ENCODE measurements around the gene ZBTB47.

ZBTB47 gene

GRCh38 chr3:42666577-42666998 lies 13.1 kb downstream of the ZBTB47 start:
- no peak for DNase-seq

- DNase-seq = no peak
Observed at GRCh38 chr3:42667096-42667522, 13.6 kb downstream of the ZBTB47 start.

DNA sequence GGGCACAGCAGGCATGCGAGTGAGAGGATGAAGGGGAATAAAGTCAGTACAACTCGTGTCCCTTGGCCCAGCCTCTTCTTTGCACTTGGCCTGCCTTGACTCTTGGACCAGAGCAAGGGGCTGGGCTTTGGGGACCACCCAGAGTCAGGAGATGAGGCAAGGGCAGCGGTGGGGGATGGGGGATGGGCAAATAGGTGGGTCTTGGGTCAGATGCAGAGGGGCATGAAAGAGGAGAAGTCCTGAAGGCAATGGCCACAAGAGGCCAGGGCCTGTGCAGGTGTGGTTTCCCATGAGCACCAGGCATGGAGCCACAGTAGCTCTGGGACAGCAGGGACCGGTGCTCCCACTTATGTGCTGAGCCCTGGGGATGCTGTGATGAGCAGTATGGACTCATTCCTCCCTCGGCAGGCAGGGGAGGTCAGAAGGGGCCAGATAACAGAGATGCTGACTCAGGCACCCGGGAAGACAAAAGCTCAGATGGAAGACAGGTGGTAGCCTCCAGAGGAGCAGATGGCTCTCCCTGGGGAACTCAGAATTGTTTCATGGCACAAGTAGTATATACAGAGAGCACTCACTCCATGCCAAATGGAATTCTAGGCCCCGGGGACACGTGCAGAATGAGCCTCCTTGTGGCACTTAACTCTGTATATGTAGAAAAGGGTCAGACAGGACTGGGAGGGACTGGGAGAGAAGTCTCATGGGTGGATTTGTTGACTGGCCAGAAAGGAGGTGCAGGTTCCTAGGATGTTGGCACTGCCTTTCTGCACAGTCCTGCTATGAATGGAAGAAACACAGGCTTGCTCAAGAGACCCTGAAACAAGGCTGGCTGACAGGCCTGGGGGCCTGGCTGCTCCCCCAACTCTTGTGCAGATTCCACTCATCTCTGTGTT lies 14.3 kb downstream of the ZBTB47 start:
- DNase-seq = no peak

DNA sequence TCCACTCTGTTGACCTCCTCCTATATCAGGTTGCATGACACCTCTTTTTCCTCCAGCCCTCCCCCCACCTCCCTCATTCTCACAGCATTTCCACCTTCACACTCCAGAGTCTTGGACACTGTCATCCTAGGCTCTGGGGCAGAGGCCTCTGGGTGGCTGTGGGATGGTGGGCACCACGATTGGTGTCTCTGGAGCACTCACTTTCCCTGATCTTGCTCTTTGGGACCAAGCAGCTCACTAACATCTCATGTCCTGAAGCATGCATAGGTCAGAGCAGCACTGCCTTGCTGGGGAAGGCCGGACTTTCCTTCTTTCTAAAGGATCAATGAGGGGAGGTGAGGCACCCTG lies 14.9 kb downstream of the ZBTB47 start:
- no peak for DNase-seq

- DNase-seq = no peak
Observed at GRCh38 chr3:42668793-42669217, 15.3 kb downstream of the ZBTB47 start.

DNA sequence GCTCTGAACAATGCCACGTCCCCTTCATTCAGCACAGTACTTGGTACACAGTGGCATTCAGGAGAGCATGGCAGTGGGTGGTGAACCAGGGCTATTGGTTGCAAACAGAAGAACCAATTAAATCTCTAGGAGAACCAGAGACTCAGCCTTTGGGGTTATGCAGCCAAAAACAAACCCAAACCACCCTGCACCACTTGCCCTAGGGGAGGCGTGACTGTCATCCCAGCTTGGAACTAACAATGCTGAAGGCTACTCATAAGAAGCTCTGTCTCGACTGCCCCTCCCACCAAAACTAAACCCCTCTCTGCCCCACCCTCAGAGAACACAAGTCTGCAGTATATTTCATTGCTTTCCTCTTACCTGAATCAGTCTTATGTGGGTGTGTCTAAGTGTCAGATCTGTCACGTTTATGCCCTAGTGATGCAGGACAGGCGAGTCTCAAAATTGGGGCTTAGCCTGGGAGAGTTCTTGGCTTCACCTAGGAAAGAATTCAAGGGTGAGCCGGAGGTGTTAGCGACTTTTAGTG lies 16.6 kb downstream of the ZBTB47 start:
- no peak for DNase-seq

GRCh38 chr3:42670670-42671069 lies 17.2 kb downstream of the ZBTB47 start:
- no peak for DNase-seq

DNA sequence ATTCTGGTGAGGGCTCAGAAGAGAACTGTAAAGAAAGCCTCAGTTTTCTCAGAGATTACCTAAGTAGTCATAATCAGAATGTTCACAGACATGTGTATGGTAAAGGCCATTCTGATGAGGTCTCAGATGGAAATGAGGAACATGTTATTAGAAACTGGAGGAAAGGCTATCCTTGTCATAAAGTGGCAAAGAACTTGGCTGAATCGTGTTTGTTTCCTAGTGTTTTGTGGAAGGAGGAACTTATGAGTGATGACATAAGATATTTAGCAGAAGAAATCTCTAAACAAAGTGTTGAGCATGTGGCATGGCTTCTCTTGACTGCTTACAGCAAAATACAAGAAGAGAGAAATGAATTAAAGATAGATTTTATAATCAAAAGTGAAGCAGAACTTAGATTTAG lies 19.0 kb downstream of the ZBTB47 start:
- no peak for DNase-seq

GRCh38 chr3:42673082-42673481 lies 19.6 kb downstream of the ZBTB47 start:
- no peak for DNase-seq

DNA sequence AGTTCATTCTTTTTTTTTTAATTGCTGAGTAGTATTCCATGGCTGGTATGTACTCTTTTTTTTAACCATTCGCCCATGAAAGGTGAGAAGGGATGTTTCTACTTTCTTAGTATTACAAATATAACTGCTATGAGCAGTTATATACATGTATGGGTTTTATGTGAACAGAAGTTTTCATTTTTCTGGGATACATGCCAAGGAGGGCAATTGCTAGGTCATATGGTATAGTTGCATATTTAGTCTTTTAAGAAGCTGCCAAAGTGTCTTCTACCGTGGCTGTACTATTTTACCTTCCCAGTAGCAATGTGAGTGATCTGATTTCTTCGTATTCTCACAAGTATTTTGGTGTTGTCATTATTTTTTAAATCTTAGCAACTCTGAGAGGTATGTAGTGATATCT lies 20.6 kb downstream of the ZBTB47 start:
- no peak for DNase-seq

GRCh38 chr3:42675909-42676308 lies 22.4 kb downstream of the ZBTB47 start:
- no peak for DNase-seq

DNA sequence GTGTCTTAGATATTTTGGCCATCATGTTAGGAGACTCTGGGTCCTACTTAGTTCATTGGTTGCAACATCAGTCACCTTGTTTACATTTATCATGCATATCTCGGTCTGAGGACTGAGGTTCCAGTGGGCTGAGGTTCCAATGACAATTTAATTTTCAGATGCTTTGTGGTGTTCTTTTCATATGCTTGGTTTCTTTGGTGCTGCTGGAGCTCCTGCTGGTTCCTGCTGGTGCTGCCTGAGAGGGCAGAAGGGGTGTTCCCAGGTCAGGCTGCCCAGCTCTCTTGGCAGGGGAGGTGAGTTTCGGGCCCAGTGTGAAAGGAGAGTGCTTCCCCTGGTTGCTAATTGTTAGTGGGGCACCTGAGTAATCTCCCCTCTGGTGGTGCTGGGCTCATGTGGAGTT lies 24.9 kb downstream of the ZBTB47 start:
- DNase-seq = no peak

GRCh38 chr3:42680271-42680670 lies 26.8 kb downstream of the ZBTB47 start:
- DNase-seq = no peak

GRCh38 chr3:42680806-42681205 lies 27.3 kb downstream of the ZBTB47 start:
- no peak for DNase-seq

GRCh38 chr3:42681361-42682038 lies 28.0 kb downstream of the ZBTB47 start:
- no peak for DNase-seq

DNA sequence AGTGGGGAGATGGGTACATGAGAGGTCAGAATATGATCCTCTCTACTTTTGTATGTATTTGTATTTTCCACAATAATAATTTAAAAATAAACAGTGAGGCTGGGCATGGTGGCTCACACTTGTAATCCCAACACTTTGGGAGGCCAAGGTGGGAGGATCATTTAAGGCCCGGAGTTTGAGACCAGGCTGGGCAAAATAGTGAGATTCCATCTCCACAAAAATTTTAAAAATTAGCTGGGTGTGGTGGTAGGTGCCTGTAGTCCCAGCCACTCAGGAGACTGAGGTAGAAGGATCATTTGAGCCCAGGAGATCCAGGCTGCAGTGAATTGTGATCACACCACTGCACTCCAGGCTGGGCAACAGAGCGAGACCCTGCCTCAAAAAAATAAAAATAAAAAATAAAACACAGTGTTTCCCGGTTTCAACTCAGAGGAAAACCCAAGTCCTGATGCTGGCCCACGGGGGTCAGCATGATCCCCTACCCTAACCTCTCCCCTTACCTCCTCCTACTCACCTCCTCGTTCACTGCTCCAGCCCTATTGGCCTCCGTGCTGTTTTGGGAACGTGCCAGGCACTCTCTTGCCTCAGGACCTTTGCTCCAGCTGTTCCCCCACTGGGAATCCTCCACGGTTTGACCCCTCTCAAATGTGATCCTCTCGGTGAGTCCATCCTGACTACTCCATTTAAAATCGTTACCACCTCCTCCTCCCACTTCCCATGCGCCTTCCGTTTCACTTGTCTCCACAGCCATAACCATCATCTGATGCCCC lies 29.0 kb downstream of the ZBTB47 start:
- no peak for DNase-seq

DNA sequence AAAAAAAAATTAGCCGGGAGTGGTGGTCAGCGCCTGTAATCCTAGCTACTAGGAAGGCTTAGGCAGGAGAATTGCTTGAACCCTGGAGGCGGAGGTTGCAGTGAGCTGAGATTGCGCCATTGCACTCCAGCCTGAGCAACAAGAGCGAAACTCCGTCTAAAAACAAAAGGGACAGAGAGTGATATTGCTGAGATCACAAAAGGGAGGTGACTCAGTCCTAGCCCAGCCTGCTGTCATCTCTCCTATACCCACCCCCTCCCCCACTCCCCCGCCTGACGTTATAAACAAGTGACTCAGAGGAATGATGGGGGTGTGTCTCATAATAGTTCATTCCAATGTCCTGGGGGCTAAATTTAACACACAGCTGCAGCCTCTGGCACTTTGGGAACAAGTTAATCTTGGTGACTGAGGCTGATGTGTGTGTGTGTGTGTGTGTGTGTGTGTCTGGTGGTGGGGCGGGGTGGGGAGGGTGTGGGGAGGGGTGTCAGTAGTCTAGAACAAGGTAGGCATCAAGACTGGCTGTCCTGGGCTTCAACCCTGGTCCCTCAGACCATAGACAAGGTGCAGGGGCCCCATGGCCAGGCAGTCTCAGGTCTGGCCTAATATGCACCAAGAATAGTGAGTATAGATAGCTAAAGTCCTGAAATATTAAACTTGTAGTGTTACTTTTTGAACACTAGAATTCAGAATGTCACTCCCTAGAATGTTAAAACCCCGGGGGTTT lies 30.5 kb downstream of the ZBTB47 start:
- peak; percentile 13 to 39 for DNase-seq

GRCh38 chr3:42684632-42685362 lies 31.3 kb downstream of the ZBTB47 start:
- DNase-seq = no peak

DNA sequence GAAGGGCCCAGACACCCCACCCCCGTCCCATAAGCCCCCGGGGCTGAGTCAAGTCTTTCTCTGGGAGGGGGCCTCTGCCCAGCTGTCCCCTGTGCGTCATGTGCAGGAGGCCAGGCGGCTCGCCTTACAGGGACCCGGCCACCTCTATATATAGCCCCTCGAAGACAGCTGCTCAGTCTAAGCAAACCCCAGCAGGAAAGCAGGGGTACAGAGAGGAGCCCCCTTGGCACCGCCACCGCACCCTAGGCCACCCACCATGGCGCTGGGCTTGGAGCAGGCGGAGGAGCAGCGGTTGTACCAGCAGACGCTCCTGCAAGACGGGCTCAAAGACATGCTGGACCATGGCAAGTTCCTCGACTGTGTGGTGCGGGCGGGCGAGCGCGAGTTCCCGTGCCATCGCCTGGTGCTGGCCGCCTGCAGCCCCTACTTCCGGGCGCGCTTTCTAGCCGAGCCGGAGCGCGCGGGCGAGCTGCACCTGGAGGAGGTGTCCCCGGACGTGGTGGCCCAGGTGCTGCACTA lies 31.9 kb downstream of the ZBTB47 start, which contains the start of gene KLHL40:
Gene KLHL40 (plus strand): TSS at position 175 of the 519 bp plus-strand sequence. CDS start 82 bp downstream, at position 257.
- no peak for DNase-seq

- DNase-seq = no peak
Observed at GRCh38 chr3:42685891-42686820, 32.7 kb downstream of the ZBTB47 start.
